ENCODE measurements around the gene MT1B. TPM values are rescaled to one million over a fixed set of nuclear protein-coding genes. Genes with fewer than 3 reads are reported as not detected.

The MT1B gene
- total and polyA plus RNA-seq, 2 of the 13 experiments (the other 11 are each of a cell fraction or from before 2014, with no cell fraction given), result 0.89 TPM; not detected in 1

DNA sequence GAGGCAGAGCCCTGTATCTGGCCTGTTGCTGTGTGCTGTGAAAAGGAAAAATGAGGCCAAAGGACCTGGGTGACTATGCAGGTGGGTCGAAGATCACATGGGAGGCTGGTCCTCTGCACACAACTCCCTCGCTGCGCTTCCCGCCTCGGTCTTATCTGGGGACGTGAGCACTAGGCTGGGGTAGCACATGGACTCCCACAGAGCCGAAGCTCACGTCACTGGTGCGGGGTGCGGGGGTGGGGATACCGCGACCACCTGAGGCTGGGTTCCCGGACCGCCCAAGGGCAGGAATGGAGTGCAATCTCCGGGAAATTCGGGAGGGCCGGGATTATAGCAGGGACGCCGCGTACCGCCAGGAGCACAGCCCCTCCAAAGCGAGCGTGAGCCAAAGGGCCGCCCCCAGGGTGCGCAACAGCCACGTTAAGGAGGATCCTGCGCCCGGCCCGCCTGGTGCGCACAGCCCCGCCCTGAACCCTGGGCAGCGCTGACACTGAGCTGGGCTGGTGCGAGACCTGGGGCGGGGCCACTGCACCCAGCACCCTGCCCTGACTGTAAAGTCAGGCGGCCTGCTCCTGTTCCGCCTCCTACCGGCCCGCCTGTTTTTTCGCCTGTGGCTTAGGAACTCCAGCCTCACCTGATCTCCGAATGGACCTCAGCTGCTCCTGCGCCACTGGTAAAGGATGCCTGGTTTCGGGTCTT is 8.5 kb upstream of the MT1B start (continued):
- TF ChIP-seq, protein P1, sequence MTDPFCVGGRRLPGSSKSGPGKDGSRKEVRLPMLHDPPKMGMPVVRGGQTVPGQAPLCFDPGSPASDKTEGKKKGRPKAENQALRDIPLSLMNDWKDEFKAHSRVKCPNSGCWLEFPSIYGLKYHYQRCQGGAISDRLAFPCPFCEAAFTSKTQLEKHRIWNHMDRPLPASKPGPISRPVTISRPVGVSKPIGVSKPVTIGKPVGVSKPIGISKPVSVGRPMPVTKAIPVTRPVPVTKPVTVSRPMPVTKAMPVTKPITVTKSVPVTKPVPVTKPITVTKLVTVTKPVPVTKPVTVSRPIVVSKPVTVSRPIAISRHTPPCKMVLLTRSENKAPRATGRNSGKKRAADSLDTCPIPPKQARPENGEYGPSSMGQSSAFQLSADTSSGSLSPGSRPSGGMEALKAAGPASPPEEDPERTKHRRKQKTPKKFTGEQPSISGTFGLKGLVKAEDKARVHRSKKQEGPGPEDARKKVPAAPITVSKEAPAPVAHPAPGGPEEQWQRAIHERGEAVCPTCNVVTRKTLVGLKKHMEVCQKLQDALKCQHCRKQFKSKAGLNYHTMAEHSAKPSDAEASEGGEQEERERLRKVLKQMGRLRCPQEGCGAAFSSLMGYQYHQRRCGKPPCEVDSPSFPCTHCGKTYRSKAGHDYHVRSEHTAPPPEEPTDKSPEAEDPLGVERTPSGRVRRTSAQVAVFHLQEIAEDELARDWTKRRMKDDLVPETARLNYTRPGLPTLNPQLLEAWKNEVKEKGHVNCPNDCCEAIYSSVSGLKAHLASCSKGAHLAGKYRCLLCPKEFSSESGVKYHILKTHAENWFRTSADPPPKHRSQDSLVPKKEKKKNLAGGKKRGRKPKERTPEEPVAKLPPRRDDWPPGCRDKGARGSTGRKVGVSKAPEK (CRISPR knock-in tag; IDR thresholded peaks at IDR 0.05; ENCODE audit: borderline replicate concordance), result no peak
- TF ChIP-seq CC2D1A (CRISPR knock-in tag; IDR thresholded peaks at IDR 0.05) (0 out of 2 replicates have a peak, but pooled peaks have one; percentile 3), SRF (IDR thresholded peaks at IDR 0.05; ENCODE audit: low read depth, low read length) (no peak), ZNF564 (CRISPR knock-in tag; IDR thresholded peaks at IDR 0.05) (peak; percentile 45; the same call in 1 of the 2 replicates), DNMT3B (CRISPR knock-in tag; conservative IDR thresholded peaks at IDR 0.05) (no peak), THAP11 (CRISPR knock-in tag; IDR thresholded peaks at IDR 0.05) (no peak), SPEN (CRISPR knock-in tag; IDR thresholded peaks at IDR 0.05; ENCODE audit: low read depth) (no peak), AGO2 (optimal IDR thresholded peaks at IDR 0.05; ENCODE audit: low read depth, low read length) (no peak), ZBTB21 (CRISPR knock-in tag; IDR thresholded peaks at IDR 0.05) (no peak)
- TF ChIP-seq, protein P2, sequence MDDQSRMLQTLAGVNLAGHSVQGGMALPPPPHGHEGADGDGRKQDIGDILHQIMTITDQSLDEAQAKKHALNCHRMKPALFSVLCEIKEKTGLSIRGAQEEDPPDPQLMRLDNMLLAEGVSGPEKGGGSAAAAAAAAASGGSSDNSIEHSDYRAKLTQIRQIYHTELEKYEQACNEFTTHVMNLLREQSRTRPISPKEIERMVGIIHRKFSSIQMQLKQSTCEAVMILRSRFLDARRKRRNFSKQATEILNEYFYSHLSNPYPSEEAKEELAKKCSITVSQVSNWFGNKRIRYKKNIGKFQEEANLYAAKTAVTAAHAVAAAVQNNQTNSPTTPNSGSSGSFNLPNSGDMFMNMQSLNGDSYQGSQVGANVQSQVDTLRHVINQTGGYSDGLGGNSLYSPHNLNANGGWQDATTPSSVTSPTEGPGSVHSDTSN (CRISPR knock-in tag; IDR thresholded peaks at IDR 0.05; ENCODE audit: borderline replicate concordance), result no peak
- TF ChIP-seq, protein P3, sequence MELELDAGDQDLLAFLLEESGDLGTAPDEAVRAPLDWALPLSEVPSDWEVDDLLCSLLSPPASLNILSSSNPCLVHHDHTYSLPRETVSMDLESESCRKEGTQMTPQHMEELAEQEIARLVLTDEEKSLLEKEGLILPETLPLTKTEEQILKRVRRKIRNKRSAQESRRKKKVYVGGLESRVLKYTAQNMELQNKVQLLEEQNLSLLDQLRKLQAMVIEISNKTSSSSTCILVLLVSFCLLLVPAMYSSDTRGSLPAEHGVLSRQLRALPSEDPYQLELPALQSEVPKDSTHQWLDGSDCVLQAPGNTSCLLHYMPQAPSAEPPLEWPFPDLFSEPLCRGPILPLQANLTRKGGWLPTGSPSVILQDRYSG (CRISPR knock-in tag; IDR thresholded peaks at IDR 0.05), result no peak
- TF ChIP-seq, protein P4, sequence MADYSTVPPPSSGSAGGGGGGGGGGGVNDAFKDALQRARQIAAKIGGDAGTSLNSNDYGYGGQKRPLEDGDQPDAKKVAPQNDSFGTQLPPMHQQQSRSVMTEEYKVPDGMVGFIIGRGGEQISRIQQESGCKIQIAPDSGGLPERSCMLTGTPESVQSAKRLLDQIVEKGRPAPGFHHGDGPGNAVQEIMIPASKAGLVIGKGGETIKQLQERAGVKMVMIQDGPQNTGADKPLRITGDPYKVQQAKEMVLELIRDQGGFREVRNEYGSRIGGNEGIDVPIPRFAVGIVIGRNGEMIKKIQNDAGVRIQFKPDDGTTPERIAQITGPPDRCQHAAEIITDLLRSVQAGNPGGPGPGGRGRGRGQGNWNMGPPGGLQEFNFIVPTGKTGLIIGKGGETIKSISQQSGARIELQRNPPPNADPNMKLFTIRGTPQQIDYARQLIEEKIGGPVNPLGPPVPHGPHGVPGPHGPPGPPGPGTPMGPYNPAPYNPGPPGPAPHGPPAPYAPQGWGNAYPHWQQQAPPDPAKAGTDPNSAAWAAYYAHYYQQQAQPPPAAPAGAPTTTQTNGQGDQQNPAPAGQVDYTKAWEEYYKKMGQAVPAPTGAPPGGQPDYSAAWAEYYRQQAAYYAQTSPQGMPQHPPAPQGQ (CRISPR knock-in tag; IDR thresholded peaks at IDR 0.05; ENCODE audit: borderline replicate concordance), result no peak
- TF ChIP-seq, protein P5, sequence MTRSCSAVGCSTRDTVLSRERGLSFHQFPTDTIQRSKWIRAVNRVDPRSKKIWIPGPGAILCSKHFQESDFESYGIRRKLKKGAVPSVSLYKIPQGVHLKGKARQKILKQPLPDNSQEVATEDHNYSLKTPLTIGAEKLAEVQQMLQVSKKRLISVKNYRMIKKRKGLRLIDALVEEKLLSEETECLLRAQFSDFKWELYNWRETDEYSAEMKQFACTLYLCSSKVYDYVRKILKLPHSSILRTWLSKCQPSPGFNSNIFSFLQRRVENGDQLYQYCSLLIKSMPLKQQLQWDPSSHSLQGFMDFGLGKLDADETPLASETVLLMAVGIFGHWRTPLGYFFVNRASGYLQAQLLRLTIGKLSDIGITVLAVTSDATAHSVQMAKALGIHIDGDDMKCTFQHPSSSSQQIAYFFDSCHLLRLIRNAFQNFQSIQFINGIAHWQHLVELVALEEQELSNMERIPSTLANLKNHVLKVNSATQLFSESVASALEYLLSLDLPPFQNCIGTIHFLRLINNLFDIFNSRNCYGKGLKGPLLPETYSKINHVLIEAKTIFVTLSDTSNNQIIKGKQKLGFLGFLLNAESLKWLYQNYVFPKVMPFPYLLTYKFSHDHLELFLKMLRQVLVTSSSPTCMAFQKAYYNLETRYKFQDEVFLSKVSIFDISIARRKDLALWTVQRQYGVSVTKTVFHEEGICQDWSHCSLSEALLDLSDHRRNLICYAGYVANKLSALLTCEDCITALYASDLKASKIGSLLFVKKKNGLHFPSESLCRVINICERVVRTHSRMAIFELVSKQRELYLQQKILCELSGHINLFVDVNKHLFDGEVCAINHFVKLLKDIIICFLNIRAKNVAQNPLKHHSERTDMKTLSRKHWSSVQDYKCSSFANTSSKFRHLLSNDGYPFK (CRISPR knock-in tag; IDR thresholded peaks at IDR 0.05; ENCODE audit: borderline replicate concordance), result no peak
